B cell (primary cell): Measurements from ENCODE around the gene DOP1B. TPM values are rescaled to one million over a fixed set of nuclear protein-coding genes. Genes with fewer than 3 reads are reported as not detected.
"Not testable (repeated sequence)": the region's sequence is repeated elsewhere in the genome, so short reads cannot be mapped to it uniquely, and the experiment has no call there.

Source experiments
- ATAC-seq: fragments of 200-7000 bp; cut with Tn5 transposase; one replicate; pipeline ENCODE4 v1.10.0; 2021; ENCODE audit warnings: low read depth, mild to moderate bottlenecking, moderate number of reproducible peaks, moderate library complexity
- CTCF ChIA-PET: fragments of 350-600 bp; sonication (Branson Sonifier 250); formaldehyde crosslinking; loops from one replicate; lab custom pipeline; 2021; ENCODE audit warnings: antibody characterized with exemption, inconsistent platforms; lab: Charles Lee
- POLR2A ChIA-PET: fragments of 350-600 bp; sonication (Branson Sonifier 250); formaldehyde crosslinking; loops from one replicate; lab custom pipeline; 2021; ENCODE audit warnings: antibody characterized with exemption; lab: Charles Lee
- DNase-seq: peaks from one replicate; pipeline ENCODE4 v3.0.0; 2013
- H2AFZ ChIP-seq: 2 replicates; pipeline ENCODE4 v1.6.1; 2012; ENCODE audit warnings: mild to moderate bottlenecking, low read depth, low read length; ENCODE audit not compliant: insufficient read depth, poor library complexity, severe bottlenecking
- H3K27ac ChIP-seq, 2 donors: 1 replicate in 1 of 2; 2 replicates in 1 of 2; pipeline ENCODE4 v1.5.1; 2012 to 2013; ENCODE audit warnings: low read length in 2 of 2, mild to moderate bottlenecking in 2 of 2, moderate library complexity in 1 of 2
- H3K27me3 ChIP-seq, 4 experiments: fragments of 200-600 bp in 1 of 4; sonication (generic) in 1 of 4; replicated peaks in 1 of 4; 1 replicate in 2 of 4; 2 replicates in 2 of 4; pipeline versions ENCODE4 v1.6.1 to v1.7.0; 2013 to 2016; ENCODE audit warnings: low read length in 3 of 4, mild to moderate bottlenecking in 2 of 4, mixed read lengths in 1 of 4, moderate library complexity in 1 of 4; ENCODE audit not compliant: insufficient read depth in 4 of 4, control insufficient read depth in 3 of 4; ENCODE audit errors: control extremely low read depth in 1 of 4
- H3K36me3 ChIP-seq, 2 experiments: replicated peaks in 1 of 2; 1 replicate in 1 of 2; 2 replicates in 1 of 2; pipeline versions ENCODE4 v1.6.1 to v1.7.1; 2013; ENCODE audit warnings: low read length in 1 of 2; ENCODE audit not compliant: insufficient read depth in 2 of 2, control insufficient read depth in 1 of 2; ENCODE audit errors: control extremely low read depth in 1 of 2, extremely low read depth in 1 of 2
- H3K4me1 ChIP-seq, 2 donors: fragments of 200-600 bp in 1 of 2; sonication (generic) in 1 of 2; 1 replicate in 1 of 2; 2 replicates in 1 of 2; pipeline versions ENCODE4 v1.5.1 to v1.6.1; 2013 to 2017; ENCODE audit warnings: low read length in 2 of 2; ENCODE audit not compliant: control insufficient read depth in 2 of 2, insufficient read depth in 2 of 2
- H3K4me2 ChIP-seq: replicated peaks from 2 replicates; pipeline ENCODE3; 2012; ENCODE audit warnings: mild to moderate bottlenecking, low read depth, low read length; ENCODE audit not compliant: poor library complexity, severe bottlenecking
- H3K4me3 ChIP-seq, 5 experiments: fragments of 200-600 bp in 1 of 5; sonication (generic) in 1 of 5; 1 replicate in 3 of 5; 2 replicates in 2 of 5; pipeline versions ENCODE4 v1.5.1 to v1.7.0; 2011 to 2016; ENCODE audit warnings: low read length in 4 of 5, mild to moderate bottlenecking in 4 of 5, low read depth in 2 of 5, control low read depth in 1 of 5, moderate library complexity in 1 of 5; ENCODE audit not compliant: insufficient read depth in 1 of 5; ENCODE audit errors: control extremely low read depth in 1 of 5, extremely low read depth in 1 of 5
- H3K79me2 ChIP-seq: fragments of 200-600 bp; sonication (generic); one replicate; pipeline ENCODE4 v1.6.0; 2016; ENCODE audit warnings: low read length; ENCODE audit not compliant: control insufficient read depth, insufficient read depth
- H3K9ac ChIP-seq: fragments of 200-600 bp; sonication (generic); 2 replicates; pipeline ENCODE4 v1.6.1; 2017; ENCODE audit warnings: mild to moderate bottlenecking, low read length, moderate library complexity
- H3K9me3 ChIP-seq, 3 donors: one replicate each; pipeline versions ENCODE4 v1.6.1 to v1.7.1; 2013; ENCODE audit warnings: low read length in 2 of 3; ENCODE audit not compliant: control insufficient read depth in 2 of 3, insufficient read depth in 1 of 3; ENCODE audit errors: control extremely low read depth in 1 of 3
- H4K20me1 ChIP-seq: 2 replicates; pipeline ENCODE4 v1.6.0; 2012; ENCODE audit warnings: mild to moderate bottlenecking, low read length; ENCODE audit not compliant: insufficient read depth, control insufficient read depth, poor library complexity, severe bottlenecking
- H3K27ac Mint-ChIP-seq: one replicate; pipeline ENCODE4 v1.8.0; 2021; ENCODE audit warnings: mixed read lengths
- H3K27me3 Mint-ChIP-seq: one replicate; pipeline ENCODE4 v1.8.0; 2021; ENCODE audit warnings: mixed read lengths
- H3K4me1 Mint-ChIP-seq: one replicate; pipeline ENCODE4 v1.8.0; 2021; ENCODE audit warnings: mixed read lengths
- H3K4me3 Mint-ChIP-seq: one replicate; pipeline ENCODE4 v1.8.0; 2021; ENCODE audit warnings: mixed read lengths
- H3K9me3 Mint-ChIP-seq: one replicate; pipeline ENCODE4 v1.8.0; 2022; ENCODE audit warnings: mixed read lengths; ENCODE audit not compliant: insufficient read depth
- CTCF ChIP-seq: fragments of 200-600 bp; IDR thresholded peaks from one replicate; pipeline ENCODE4 v1.8.0; 2022; ENCODE audit warnings: antibody characterized with exemption, mild to moderate bottlenecking
- EZH2 ChIP-seq: IDR thresholded peaks from 2 replicates; pipeline ENCODE4 v1.6.1; 2012; ENCODE audit warnings: borderline replicate concordance, low read depth, mild to moderate bottlenecking, moderate library complexity, low read length; ENCODE audit not compliant: insufficient read depth, poor library complexity, severe bottlenecking
- WGBS: methylation state at CpG from one replicate; pipeline ENCODE4 v1.1.5; 2013; ENCODE audit warnings: missing lambda C conversion rate; ENCODE audit not compliant: insufficient coverage; 5-methylcytosine and 5-hydroxymethylcytosine counted together
- intact Hi-C: fragments of 100-400 bp; cut with micrococcal nuclease; formaldehyde crosslinking; loops from one replicate; pipeline ENCODE4 v1.10.0; 2022
- polyA plus RNA-seq: library from polyadenylated mRNA; depleted of rRNA; stranded (reverse); fragments of >200 nt; gene quantifications from 2 replicates; pipeline ENCODE4 v1.2.3, GENCODE V29; 2012
- total RNA-seq, 2 donors: library from RNA; stranded (reverse); fragments of 120-200 nt in 1 of 2; gene quantifications; 1 replicate in 1 of 2; 2 replicates in 1 of 2; pipeline versions ENCODE4 v1.2.3 to v1.2.4, GENCODE V29; 2013 to 2022

DOP1B gene
- total and polyA plus RNA-seq, 2 donors (not counting 1 experiment from before 2014, with no cell fraction given) = 31.3 to 44.2 TPM

- no peak for TF ChIP-seq EZH2
- no peak for TF ChIP-seq CTCF
- H3K4me1 Mint-ChIP-seq = peaks cover 23% of the 10 kb centered on the region
- no peaks in the 10 kb centered on the region for H3K9me3 ChIP-seq
- H4K20me1 ChIP-seq = no peaks in the 10 kb centered on the region
- peaks cover 0 to 3% (median 0%) of the 10 kb centered on the region in 4 experiments for H3K27me3 ChIP-seq
- WGBS = no CpG with 5 or more reads among the region's 2 CpGs
- H3K27ac ChIP-seq = no peak overlapping the region
- H3K4me2 ChIP-seq = no peak overlapping the region
- ATAC-seq = no peak
- ChIA-PET POLR2A (interaction anchor here (0.7 kb wide), 1 partner anchor 1001 kb away, joined by 3 read pairs; no protein-coding TSS in a partner anchor), CTCF (no interaction called here)
- H3K27me3 Mint-ChIP-seq = no peaks in the 10 kb centered on the region
- peak overlapping the region; percentile 49 for H3K4me3 Mint-ChIP-seq
- H3K79me2 ChIP-seq = no peaks in the 10 kb centered on the region
- no peak overlapping the region for H3K27ac Mint-ChIP-seq
- no peak overlapping the region for H3K9ac ChIP-seq
- H3K4me1 ChIP-seq = peaks cover 5 to 14% of the 10 kb centered on the region in 2 donors
- no peak for DNase-seq
- H3K36me3 ChIP-seq = no peaks in the 10 kb centered on the region
- intact Hi-C loops = loop anchor here (5.0 kb wide), 1 partner anchor 798 kb away; no protein-coding TSS in a partner anchor
- no peak overlapping the region for H2AFZ ChIP-seq
- no peaks in the 10 kb centered on the region for H3K9me3 Mint-ChIP-seq
- H3K4me3 ChIP-seq = no peak overlapping the region
Observed at GRCh38 chr21:36129219-36129618, 27.4 kb upstream of the DOP1B start.

- POLR2A ChIA-PET, H3K9ac ChIP-seq, H3K27ac ChIP-seq, ATAC-seq, H4K20me1 ChIP-seq, H3K27me3 ChIP-seq, H3K9me3 Mint-ChIP-seq, CTCF ChIA-PET, DNase-seq, H3K79me2 ChIP-seq, H3K9me3 ChIP-seq, H3K27me3 Mint-ChIP-seq, intact Hi-C loops, H3K36me3 ChIP-seq: not testable (repeated sequence)
- Histone ChIP-seq H2AFZ (peak overlapping the region; percentile 62), H3K4me3 (peak overlapping the region in 2 of 5 experiments; percentile 23 to 35), H3K4me1 (peaks cover 11 to 18% of the 10 kb centered on the region in 2 donors), H3K4me2 (peak overlapping the region; percentile 25)
- H3K4me3 Mint-ChIP-seq = peak overlapping the region; percentile 90
- H3K4me1 Mint-ChIP-seq = peaks cover 27% of the 10 kb centered on the region
- 28% methylated on average over 9 of the region's 18 CpGs for WGBS
- H3K27ac Mint-ChIP-seq = peak overlapping the region; percentile 84
Observed at GRCh38 chr21:36130414-36130762, 26.2 kb upstream of the DOP1B start.

- H3K27ac ChIP-seq, ATAC-seq, intact Hi-C loops, H3K9me3 ChIP-seq, H3K9ac ChIP-seq, H3K27me3 Mint-ChIP-seq, POLR2A ChIA-PET, CTCF ChIA-PET, H3K9me3 Mint-ChIP-seq, DNase-seq, H3K27ac Mint-ChIP-seq, H3K36me3 ChIP-seq, H3K79me2 ChIP-seq, H3K27me3 ChIP-seq, H4K20me1 ChIP-seq, H3K4me3 ChIP-seq: not testable (repeated sequence)
- peaks cover 28% of the 10 kb centered on the region for H3K4me1 Mint-ChIP-seq
- 98% methylated on average over 5 of the region's 5 CpGs for WGBS
- peak overlapping the region; percentile 62 for H2AFZ ChIP-seq
- H3K4me2 ChIP-seq = peak overlapping the region; percentile 25
- H3K4me1 ChIP-seq = peaks cover 11 to 17% of the 10 kb centered on the region in 2 donors
- peak overlapping the region; percentile 90 for H3K4me3 Mint-ChIP-seq
Observed at GRCh38 chr21:36130839-36131238, 25.8 kb upstream of the DOP1B start.
